LNCAP (cell line): ENCODE results near the gene KIF9.

ENCODE experiments used
- CTCF ChIP-seq: fragments of 450-650 bp; IDR thresholded peaks from 2 replicates; pipeline ENCODE4 v1.5.1; 2017; ENCODE audit warnings: mild to moderate bottlenecking

The KIF9 gene

GRCh38 chr3:47283591-47284364 lies 1.2 kb upstream of the KIF9 start:
- TF ChIP-seq CTCF = no peak

- no peak for TF ChIP-seq CTCF
Measured at GRCh38 chr3:47283193-47283537, 566 bp upstream of the KIF9 start.

GRCh38 chr3:47280519-47280918 lies 2.1 kb downstream of the KIF9 start:
- no peak for TF ChIP-seq CTCF

- TF ChIP-seq CTCF = no peak
Measured at GRCh38 chr3:47276558-47276957, 6.0 kb downstream of the KIF9 start.

- TF ChIP-seq CTCF = no peak
Measured at GRCh38 chr3:47274652-47275051, 7.9 kb downstream of the KIF9 start.

- TF ChIP-seq CTCF = no peak
Measured at GRCh38 chr3:47273564-47273963, 9.0 kb downstream of the KIF9 start.

- no peak for TF ChIP-seq CTCF
Measured at GRCh38 chr3:47270526-47270925, 12.1 kb downstream of the KIF9 start.

- no peak for TF ChIP-seq CTCF
Measured at GRCh38 chr3:47267490-47267824, 15.1 kb downstream of the KIF9 start.
